Thyroid gland (tissue), 4 donors: ENCODE data around the gene MAGI2. TPM values are rescaled to one million over a fixed set of nuclear protein-coding genes. Genes with fewer than 3 reads are reported as not detected.

Experiments
- DNase-seq, 2 donors: peaks; one replicate each; pipeline ENCODE4 v3.0.0-alpha.2; 2019
- H3K27ac ChIP-seq, 3 donors: fragments of 200-600 bp; sonication (generic); 1 replicate in 2 of 3; 2 replicates in 1 of 3; pipeline ENCODE4 v1.5.1; 2016 to 2019; ENCODE audit warnings: mild to moderate bottlenecking in 1 of 3, moderate library complexity in 1 of 3
- H3K27me3 ChIP-seq: fragments of 200-600 bp; sonication (generic); one replicate; pipeline ENCODE4 v1.5.1; 2019
- H3K36me3 ChIP-seq, 2 donors: fragments of 200-600 bp; sonication (generic); one replicate each; pipeline ENCODE4 v1.5.1; 2016 to 2019
- H3K4me1 ChIP-seq, 2 donors: fragments of 200-600 bp; sonication (generic); one replicate each; pipeline ENCODE4 v1.5.1; 2017 to 2019
- H3K4me3 ChIP-seq, 3 donors: fragments of 200-600 bp; sonication (generic); replicated peaks in 1 of 3; 1 replicate in 2 of 3; 2 replicates in 1 of 3; pipeline ENCODE4 v1.5.1; 2016; ENCODE audit warnings: mild to moderate bottlenecking in 1 of 3
- H3K9me3 ChIP-seq: fragments of 200-600 bp; sonication (generic); one replicate; pipeline ENCODE4 v1.5.1; 2017
- POLR2A ChIP-seq, 2 donors: fragments of 450-650 bp; IDR thresholded peaks; one replicate each; pipeline ENCODE4 v1.6.1; 2017; ENCODE audit warnings: antibody characterized with exemption in 2 of 2, mild to moderate bottlenecking in 2 of 2, moderate library complexity in 1 of 2
- WGBS, 2 donors: methylation state at CpG; one replicate each; pipeline ENCODE4 v1.1.5; 2017; 5-methylcytosine and 5-hydroxymethylcytosine counted together
- intact Hi-C: fragments of 100-400 bp; cut with DNase I; formaldehyde crosslinking; loops from one replicate; pipeline ENCODE4 v1.15.1; 2023
- total RNA-seq, 4 donors: library from RNA; depleted of rRNA; stranded (reverse); fragments of >200 nt; gene quantifications; one replicate each; pipeline ENCODE4 v1.2.3, GENCODE V29; 2016
- TF ChIP-seq, protein P1 (sequence below), 6 experiments: fragments of 200-600 bp in 3 of 6; fragments of 450-650 bp in 3 of 6; sonication (generic) in 3 of 6; IDR thresholded peaks; one replicate each; pipeline ENCODE4 v1.5.1; 2016 to 2019; ENCODE audit warnings: antibody characterized with exemption in 6 of 6, mild to moderate bottlenecking in 2 of 6, inconsistent platforms in 1 of 6, moderate library complexity in 1 of 6

Gene MAGI2
- total RNA-seq, 4 donors from 2014 or later: 20.7 to 31.1 (median 26.0) TPM

DNA sequence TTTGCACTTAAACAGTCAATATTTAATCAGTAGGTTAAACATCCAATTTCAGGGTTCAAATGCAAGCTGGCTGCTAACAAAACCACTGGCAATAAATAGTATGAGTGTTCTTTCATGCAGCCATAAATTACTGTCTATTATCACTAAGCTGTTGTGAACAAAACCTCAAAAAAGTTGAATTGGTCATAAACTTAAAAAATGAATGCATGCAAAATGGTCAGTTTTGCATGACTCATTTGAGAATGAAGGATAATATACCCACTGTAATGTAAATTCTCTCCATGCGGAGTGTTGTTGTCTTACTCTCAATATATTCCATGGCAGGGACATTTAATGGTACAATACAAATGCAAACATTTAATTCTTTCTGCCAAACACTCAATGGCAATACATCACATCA, 226.4 kb downstream of the MAGI2 start:
- 86 to 87% methylated on average over 1 of the region's 1 CpG for WGBS, 2 donors
- TF ChIP-seq POLR2A (IDR thresholded peaks at IDR 0.05): no peak
- TF ChIP-seq, protein P1, sequence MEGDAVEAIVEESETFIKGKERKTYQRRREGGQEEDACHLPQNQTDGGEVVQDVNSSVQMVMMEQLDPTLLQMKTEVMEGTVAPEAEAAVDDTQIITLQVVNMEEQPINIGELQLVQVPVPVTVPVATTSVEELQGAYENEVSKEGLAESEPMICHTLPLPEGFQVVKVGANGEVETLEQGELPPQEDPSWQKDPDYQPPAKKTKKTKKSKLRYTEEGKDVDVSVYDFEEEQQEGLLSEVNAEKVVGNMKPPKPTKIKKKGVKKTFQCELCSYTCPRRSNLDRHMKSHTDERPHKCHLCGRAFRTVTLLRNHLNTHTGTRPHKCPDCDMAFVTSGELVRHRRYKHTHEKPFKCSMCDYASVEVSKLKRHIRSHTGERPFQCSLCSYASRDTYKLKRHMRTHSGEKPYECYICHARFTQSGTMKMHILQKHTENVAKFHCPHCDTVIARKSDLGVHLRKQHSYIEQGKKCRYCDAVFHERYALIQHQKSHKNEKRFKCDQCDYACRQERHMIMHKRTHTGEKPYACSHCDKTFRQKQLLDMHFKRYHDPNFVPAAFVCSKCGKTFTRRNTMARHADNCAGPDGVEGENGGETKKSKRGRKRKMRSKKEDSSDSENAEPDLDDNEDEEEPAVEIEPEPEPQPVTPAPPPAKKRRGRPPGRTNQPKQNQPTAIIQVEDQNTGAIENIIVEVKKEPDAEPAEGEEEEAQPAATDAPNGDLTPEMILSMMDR (IDR thresholded peaks at IDR 0.05): no peak

DNA sequence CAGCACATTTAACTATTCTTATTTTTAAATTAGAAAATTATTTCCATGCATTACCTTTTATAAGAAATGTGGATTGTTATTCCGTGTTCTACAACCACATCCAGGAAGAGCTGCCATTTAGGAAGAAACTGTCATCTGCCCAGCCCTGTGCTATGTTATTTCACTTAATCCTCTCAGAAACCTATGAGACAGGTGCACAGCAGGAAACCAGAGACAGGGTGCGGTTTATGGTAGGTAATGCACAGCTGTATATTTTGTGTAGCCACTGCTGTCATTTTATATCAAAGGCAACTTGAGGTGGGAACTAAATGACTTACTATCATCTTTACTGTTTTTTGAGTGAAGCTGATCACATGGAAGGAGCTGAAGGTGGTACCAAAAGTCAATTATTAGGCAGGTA, 232.3 kb downstream of the MAGI2 start:
- 96% methylated on average over 2 of the region's 2 CpGs for WGBS, 2 donors
- H3K4me3 ChIP-seq: no peak overlapping the region

More for the DNA sequence above, 226.4 kb downstream of the MAGI2 start:
- H3K4me1 ChIP-seq: no peaks in the 10 kb centered on the region
- no peaks in the 10 kb centered on the region for H3K27me3 ChIP-seq
- no peaks in the 10 kb centered on the region for H3K9me3 ChIP-seq
- H3K27ac ChIP-seq: no peak overlapping the region
- no peaks in the 10 kb centered on the region for H3K36me3 ChIP-seq
- DNase-seq: no peak
- intact Hi-C loops: no loop called here
- no peak overlapping the region for H3K4me3 ChIP-seq

DNA sequence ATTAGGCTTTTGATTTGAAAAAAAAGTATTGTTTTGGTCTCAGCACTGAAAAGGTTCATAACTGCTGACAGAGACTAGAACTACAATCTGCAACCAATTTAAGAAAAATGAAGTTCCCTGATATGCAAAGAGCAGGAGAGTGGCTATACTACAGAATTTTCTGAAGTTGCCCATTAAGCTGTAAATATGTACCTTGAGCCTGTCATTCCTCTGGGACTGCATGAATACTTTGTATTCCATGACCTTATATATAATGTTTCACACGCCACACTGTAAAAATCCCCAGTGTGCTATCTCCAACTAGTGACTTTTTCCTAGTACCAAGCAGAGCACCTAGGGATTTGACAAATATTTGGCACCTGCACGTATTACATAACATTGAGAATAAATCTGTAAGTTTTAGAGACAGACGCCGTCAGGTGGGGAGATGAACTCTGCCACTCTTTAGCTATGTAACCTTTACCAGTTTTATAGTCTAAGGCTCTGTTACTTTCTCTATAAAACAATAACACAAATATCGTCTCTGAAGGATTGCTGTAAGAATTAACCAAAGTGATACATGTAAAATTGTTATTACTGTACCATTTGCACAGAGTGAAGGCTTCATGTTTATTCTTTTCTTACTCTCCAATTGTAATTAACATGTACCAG, 235.4 kb downstream of the MAGI2 start:
- no peaks in the 10 kb centered on the region for H3K27me3 ChIP-seq
- DNase-seq: no peak
- no peaks in the 10 kb centered on the region for H3K4me1 ChIP-seq
- H3K36me3 ChIP-seq: no peaks in the 10 kb centered on the region
- no peak overlapping the region for H3K4me3 ChIP-seq
- whole genome bisulfite sequencing, 2 donors: 91 to 95% methylated on average over 5 of the region's 5 CpGs
- H3K27ac ChIP-seq: no peak overlapping the region
- no peak for TF ChIP-seq POLR2A (IDR thresholded peaks at IDR 0.05)
- TF ChIP-seq, protein P1 (IDR thresholded peaks at IDR 0.05): no peak
- intact Hi-C loops: no loop called here
- no peaks in the 10 kb centered on the region for H3K9me3 ChIP-seq

More for the DNA sequence above, 232.3 kb downstream of the MAGI2 start:
- TF ChIP-seq, protein P1 (IDR thresholded peaks at IDR 0.05): no peak
- intact Hi-C loops: no loop called here
- Histone ChIP-seq H3K27me3 (no peaks in the 10 kb centered on the region), H3K4me1 (no peaks in the 10 kb centered on the region), H3K27ac (no peak overlapping the region), H3K9me3 (no peaks in the 10 kb centered on the region), H3K36me3 (no peaks in the 10 kb centered on the region)
- no peak for DNase-seq

DNA sequence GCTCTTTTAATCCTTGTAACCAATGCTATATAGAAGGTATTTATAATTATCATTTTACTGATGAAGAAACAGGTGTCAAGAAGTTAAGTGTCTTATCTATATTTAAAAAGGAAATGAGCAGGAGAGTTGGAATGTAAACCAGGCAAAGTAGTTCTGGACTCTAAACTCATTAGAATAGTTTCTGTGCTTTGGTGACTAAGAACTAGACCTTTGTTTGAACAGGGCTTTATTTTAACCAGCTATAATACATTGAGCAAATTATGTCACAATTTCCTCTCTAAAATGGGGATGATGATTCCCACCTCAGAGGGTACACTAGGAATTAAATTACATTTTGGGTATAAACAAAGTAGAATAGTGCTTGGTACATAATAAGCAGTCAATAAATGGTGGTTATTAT, 236.0 kb downstream of the MAGI2 start:
- Histone ChIP-seq H3K4me1 (no peaks in the 10 kb centered on the region), H3K4me3 (no peak overlapping the region), H3K9me3 (no peaks in the 10 kb centered on the region), H3K36me3 (no peaks in the 10 kb centered on the region), H3K27me3 (no peaks in the 10 kb centered on the region), H3K27ac (no peak overlapping the region)
- intact Hi-C loops: no loop called here
- no peak for DNase-seq
- TF ChIP-seq, protein P1 (IDR thresholded peaks at IDR 0.05): no peak
- TF ChIP-seq POLR2A (IDR thresholded peaks at IDR 0.05): no peak

DNA sequence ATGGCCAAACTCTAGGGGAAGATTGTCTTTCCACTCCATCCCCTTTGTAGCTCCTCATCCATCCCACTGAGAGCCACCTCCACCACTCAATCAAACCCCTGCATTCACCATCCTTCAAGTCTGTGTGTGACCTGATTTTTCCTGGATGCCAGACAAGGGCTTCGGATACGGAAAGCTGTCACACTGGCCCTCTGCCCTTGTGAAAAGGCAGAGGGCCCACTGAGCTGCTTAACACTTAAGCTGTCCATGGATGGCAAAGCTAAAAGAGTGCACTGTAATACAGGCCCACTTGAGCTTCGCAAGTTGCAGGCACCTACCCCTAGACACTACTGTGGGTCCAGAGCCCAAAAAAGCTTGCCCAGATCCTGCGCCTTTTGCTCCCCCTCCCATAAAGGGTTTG, 237.2 kb downstream of the MAGI2 start:
- Histone ChIP-seq H3K27ac (no peak overlapping the region), H3K9me3 (no peaks in the 10 kb centered on the region), H3K4me1 (no peaks in the 10 kb centered on the region), H3K36me3 (no peaks in the 10 kb centered on the region), H3K4me3 (no peak overlapping the region), H3K27me3 (no peaks in the 10 kb centered on the region)
- 91 to 98% methylated on average over 4 of the region's 4 CpGs for WGBS, 2 donors
- TF ChIP-seq, protein P1 (IDR thresholded peaks at IDR 0.05): no peak
- TF ChIP-seq POLR2A (IDR thresholded peaks at IDR 0.05): no peak
- no peak for DNase-seq
- intact Hi-C loops: no loop called here
